HTR-8/SVneo (cell line): ENCODE measurements around the gene IDH3G.

ENCODE experiments used
- DNase-seq: peaks from one replicate; pipeline ENCODE4 v3.0.0; 2011; ENCODE audit warnings: low spot score, mixed read lengths; ENCODE audit not compliant: insufficient read length
- FAIRE-seq: peaks from 2 replicates; lab custom pipeline; 2011; peaks lifted over from hg19 to GRCh38; lab: Jason Lieb, UNC

The IDH3G gene

DNA sequence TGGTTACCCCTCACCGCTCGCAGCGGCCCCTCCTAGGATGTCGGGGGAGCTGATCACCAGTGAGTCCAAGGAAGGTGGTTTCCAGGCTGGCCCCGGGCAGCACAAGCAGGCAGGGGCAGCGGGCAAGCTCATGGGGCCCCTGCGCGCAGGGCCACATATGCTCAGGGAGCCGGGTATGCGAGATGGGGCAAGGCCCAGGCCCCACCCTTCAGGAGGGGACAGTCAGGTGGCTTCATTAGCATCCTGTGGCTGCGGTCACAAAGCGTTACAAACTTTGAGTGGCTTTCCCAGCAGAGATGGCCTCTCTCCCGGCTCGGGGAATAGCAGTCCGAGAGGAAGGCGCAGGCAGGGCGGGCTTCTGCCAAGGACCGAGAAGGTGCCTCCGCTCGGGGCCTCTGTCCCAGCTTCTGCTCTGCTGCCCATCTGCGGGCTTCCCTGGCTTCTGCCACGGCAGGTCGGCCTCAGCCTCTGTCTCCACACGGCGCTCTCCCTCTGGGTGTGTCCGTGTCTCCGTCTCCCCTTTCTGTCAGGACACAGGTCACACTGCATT, 56.0 kb downstream of the IDH3G start:
- DNase-seq, result no peak
- no peak for FAIRE-seq

DNA sequence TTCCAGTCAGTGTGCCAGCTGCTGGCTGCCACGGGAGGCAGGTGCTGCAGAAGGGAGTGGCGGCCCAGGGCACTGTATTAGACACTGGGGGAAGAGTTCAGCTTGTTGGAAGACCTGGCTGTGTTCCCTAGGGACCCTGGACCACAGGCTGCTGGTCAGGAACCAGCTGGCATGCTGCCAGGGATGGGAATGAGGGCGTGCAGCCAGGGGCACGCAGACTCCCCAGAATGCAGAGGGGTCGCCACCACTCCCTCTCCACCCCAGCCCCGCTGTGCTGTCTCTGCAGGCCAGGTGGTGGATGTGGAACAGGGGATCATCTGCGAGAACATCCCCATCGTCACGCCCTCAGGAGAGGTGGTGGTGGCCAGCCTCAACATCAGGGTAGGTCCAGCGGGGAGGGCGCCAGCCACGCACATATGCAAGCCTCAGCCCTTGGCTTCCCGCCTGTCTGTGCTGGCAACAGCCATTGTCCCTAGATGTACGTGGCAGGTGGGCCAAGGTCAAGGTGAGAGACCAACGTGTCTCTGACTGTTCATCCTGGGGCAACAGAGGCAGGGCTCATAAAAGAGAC, 57.2 kb downstream of the IDH3G start:
- DNase-seq, result no peak
- no peak for FAIRE-seq

DNA sequence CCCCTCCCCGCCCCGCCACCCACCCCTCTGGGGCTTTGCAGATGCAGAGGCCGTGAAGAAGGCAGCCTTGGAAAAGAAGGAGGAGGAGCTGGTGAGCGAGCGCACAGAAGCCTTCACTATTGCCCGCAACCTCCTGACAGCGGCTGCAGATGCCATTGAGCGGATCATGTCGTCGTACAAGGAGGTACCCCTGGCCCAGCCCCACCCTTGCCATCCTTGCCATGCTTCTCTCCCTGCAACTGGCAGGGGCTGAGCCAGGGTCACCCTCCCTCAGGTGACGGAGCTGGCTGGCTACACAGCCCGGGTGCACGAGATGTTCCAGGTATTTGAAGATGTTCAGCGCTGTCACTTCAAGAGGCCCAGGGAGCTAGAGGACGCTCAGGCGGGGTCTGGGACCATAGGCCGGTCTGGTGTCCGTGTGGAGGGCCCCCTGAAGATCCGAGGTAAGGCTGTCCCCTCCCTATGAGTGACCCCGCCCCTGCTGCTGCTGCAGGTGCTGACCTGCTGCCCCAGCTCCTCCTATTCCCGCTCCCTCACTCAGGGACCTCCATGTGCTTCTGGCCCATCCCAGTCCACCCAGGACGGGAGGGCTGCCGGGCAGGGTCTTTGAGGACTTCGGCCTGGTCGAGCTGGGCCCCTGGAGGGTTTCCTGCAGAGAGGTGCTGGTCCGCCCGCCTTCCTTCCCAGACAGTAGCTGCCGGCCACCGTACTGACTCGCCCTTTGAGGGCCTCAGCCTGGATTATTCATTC, 57.9 kb downstream of the IDH3G start:
- no peak for FAIRE-seq
- DNase-seq, result no peak
